Right renal pelvis (tissue), 4 donors: ENCODE measurements around the gene SSH3. TPM values are rescaled to one million over a fixed set of nuclear protein-coding genes. Genes with fewer than 3 reads are reported as not detected.

ENCODE experiments used
- DNase-seq, 4 donors: peaks; one replicate each; pipeline ENCODE4 v3.0.0-alpha.2; 2013; ENCODE audit warnings: low read depth in 4 of 4, low spot score in 3 of 4, missing footprints in 1 of 4
- polyA plus RNA-seq, 4 donors: library from polyadenylated mRNA; unstranded; fragments of 120-200 nt; gene quantifications; one replicate each; pipeline ENCODE4 v1.2.1, GENCODE V29; 2013; ENCODE audit not compliant: insufficient read length in 4 of 4

The SSH3 gene
- polyA plus RNA-seq, 4 donors: 24.3 to 32.3 (median 24.6) TPM

- DNase-seq: no peak
Observed at GRCh38 chr11:67268081-67268961, 35.0 kb upstream of the SSH3 start.

DNA sequence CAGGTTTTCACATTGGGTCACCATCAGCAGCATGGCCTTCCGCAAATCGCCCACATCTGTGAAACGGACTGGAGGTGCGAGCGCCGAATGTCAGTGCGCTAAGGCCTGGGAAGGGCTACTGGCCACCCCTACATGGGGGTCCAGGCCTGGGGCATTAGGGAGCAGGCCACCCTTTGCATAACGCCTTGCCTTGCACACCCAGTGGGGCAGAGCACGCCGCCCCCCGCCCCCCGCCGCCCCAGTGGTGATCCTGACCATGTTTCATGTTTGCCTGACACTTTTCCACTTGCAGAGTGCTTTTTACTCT, 34.4 kb upstream of the SSH3 start:
- DNase-seq: no peak

DNA sequence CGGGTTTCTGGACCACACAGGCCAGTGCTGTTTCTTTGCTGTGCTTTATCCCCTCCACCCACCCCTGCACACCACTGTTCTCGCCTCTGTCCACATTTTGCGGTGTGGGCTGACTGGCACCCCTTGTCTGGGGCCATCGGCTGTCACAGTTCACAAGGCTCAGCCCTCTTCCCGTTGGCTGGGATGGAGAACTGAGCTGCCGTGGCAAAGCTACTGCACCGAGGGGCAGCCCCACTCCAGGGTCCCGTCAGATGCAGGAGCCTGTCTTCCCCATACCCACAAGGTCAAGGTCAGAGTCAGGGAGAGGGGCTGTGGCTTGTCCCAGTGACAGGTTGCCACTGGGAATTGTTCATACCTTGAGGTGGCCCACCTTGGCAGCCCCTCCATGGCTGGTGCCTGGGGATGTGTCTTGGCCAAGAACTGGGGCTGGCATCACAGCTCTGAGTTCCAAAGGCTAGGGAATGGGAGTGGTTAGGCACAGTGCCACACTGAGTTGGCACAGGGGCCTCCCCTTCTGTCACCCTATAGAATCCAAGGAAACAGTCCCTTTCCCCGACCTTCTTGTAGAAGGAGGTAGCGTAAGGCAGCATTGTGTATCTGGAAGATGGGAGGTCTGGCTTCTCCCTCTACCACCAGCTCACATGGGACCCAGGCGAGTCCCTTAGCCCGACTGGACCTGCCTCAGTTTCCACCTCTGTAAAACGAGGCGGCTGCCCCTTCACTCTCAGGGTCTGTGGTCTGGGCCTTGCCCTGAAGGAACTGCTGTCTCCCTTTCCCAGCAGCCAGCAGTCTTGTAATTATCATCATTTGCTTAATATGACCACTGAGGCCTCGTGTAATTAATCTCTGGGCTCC, 33.7 kb upstream of the SSH3 start:
- no peak for DNase-seq

DNA sequence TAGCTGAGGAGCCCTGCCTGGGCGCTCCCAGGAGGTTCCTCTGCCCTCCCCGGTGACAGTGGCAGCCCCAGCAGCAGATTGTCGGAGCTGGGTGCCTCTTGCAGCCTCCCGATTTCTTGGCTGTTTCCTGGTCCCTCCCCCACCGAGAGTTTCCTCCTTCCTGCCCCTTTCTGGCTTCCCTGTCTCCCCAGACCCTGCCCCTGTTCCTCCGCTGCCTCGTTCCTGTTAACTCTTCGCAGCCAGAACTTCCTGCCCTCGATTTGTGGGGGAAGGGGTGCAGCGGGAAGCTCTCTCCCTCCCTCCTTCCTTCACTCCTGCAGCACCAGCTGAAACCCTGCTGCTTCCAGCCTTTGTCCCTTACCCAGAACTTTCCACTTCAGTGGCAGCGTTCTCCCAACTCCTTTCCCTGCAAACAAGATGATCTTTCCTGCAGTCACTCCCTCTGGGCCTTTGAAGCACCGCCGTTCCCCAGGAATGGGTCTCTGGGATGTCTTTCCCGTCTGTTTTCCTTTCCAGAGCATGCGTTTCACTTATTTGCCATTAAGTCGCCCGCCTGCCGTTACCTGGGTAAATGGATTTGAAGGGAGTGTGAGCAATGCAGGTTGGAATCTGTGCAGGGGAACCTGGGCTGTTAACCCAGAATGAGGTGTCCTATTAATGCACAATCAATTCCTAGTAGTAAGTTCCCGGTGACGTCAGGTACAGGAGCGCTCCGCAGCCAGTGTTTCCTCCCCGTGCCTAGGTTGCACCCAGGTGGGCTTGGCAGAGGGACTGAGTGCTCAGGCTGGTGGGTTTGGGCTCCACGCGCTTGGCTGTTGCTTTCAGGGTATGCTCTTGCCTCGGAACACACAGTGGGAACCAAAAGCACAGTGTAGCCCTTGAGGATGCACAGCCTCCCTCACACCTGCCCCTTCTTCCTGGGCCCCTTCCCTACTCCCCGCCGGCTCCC, 32.8 kb upstream of the SSH3 start:
- no peak for DNase-seq

DNA sequence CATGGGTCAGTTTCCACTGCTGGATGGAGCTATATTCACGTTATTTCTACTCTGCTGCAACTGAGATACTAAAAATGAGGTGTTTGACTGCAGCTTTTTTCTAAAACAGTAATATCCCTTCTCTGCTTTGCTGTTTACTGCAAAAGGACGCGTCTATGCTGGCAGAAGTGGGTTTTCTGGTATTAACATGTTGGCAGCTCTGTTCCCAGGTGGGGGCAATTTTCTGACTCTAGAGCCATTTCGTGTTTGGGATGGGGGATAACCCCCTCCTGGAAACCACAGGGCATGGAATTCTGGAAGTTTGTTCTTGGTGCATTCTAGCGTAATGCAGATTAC, 32.2 kb upstream of the SSH3 start:
- DNase-seq: no peak

GRCh38 chr11:67271541-67272284, 31.6 kb upstream of the SSH3 start:
- DNase-seq: no peak

- DNase-seq: no peak
Observed at GRCh38 chr11:67272327-67273259, 30.7 kb upstream of the SSH3 start.

GRCh38 chr11:67273260-67273990, 29.9 kb upstream of the SSH3 start:
- no peak for DNase-seq

- DNase-seq: no peak
Observed at GRCh38 chr11:67274768-67275605, 28.3 kb upstream of the SSH3 start.

GRCh38 chr11:67275606-67276409, 27.5 kb upstream of the SSH3 start:
- no peak for DNase-seq

DNA sequence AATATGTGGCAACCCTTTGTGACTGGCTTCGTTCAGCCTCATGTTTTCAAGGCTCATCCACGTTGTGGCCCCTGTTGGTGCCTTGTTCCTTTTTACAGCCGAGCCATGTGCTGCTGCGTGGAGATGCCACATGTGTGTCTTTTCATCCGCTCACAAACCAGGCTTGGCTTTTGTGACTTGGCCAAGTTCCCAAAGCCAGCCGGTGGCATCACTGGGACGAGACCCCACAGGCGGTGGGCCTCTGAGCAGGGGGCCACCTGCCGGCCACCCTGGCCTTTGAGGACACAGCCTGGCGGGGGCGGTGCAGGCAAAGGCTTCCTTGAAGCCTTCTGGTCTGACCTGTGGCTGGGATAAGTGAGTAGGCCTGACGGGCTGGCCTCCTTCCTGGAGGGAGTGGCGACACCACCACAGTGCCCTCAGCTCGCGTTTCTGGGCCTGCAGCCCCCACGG, 26.5 kb upstream of the SSH3 start:
- no peak for DNase-seq

DNA sequence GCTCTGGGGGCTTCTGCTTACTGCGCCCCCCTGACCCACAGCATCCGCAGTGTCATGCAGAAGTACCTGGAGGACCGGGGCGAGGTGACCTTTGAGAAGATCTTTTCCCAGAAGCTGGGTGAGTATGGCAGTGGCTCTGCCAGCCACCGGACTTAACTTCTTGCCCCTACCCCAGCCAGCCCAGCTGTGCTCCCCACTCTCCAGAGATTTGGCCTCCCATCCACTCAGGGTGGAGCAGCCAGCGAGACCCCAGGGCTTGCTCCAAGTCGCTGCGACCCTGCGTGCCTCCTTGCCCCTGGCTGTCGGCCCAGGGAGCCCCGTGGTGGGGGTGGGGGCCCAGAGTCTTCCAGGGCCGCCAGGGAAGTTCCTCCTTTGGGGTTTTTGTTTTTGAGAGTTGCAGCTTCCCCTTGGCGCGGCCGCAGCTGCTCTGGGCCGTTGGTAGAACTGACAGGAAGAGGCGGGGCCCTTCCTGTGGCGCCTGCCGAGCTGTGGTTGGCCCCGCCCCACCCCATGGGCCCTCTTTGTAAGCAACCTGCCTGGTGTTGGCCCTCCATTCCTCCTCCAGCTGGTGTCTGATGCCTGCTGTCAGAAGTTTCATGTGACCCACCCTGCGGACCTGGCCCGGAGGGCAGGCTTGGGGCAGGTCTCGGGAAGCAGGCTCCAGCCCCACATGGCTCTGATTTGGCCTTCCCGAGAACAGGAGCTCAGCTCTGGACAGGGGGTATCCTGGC, 25.9 kb upstream of the SSH3 start:
- DNase-seq: no peak

GRCh38 chr11:67278135-67278938, 25.0 kb upstream of the SSH3 start:
- DNase-seq: no peak

DNA sequence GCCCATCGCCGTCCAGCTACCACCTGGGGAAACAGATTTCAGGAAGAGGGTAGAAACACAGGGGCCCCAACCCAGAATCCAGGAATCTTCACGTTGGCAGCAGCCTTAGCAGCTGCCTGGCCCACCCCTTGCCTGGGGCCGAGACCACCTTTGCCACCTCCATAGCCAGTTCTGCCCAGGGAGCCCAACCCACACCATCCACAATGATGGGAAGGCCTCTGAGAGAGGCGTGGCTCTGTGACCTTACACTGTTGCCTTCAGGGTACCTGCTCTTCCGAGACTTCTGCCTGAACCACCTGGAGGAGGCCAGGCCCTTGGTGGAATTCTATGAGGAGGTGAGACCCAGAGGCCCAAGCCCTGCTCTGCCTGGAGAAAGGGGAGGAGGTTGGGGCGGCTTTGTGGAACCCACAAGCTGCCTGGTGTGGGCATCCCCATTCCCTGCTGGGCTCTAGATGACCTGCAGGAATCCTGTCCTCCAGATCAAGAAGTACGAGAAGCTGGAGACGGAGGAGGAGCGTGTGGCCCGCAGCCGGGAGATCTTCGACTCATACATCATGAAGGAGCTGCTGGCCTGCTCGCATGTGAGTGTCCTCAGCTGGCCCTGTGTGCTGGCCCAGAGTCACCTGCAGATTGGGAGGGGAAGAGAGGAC, 24.3 kb upstream of the SSH3 start:
- DNase-seq: no peak
